OCI-LY3 (cell line): ENCODE data around the gene CREB3L2.
"Not testable (repeated sequence)": the region's sequence is repeated elsewhere in the genome, so short reads cannot be mapped to it uniquely, and the experiment has no call there.

Experiments
- H2AFZ ChIP-seq: fragments of 200-600, 300-600 bp; shearing (Covaris generic); 2 replicates; pipeline ENCODE4 v1.6.0; 2014; ENCODE audit warnings: antibody characterized with exemption, low read depth, low read length
- H3K27ac ChIP-seq: fragments of 200-600, 300-600 bp; sonication (generic); 2 replicates; pipeline ENCODE4 v1.5.1; 2014; ENCODE audit warnings: mild to moderate bottlenecking, low read length, moderate library complexity, mixed read lengths
- H3K27me3 ChIP-seq: fragments of 200-600, 300-600 bp; sonication (generic); 2 replicates; pipeline ENCODE4 v1.6.1; 2014; ENCODE audit warnings: low read depth, low read length, mixed read lengths
- H3K36me3 ChIP-seq: fragments of 200-600, 300-600 bp; sonication (generic); replicated peaks from 2 replicates; pipeline ENCODE3; 2014; ENCODE audit warnings: low read depth, low read length, mixed read lengths
- H3K4me1 ChIP-seq: fragments of 300-600, 200-600 bp; sonication (generic); 2 replicates; pipeline ENCODE4 v1.6.1; 2014; ENCODE audit warnings: low read length, mixed read lengths
- H3K4me2 ChIP-seq: fragments of 200-600, 300-600 bp; sonication (generic); 2 replicates; pipeline ENCODE4 v1.6.1; 2014; ENCODE audit warnings: low read length, mixed read lengths
- H3K4me3 ChIP-seq: fragments of 300-600, 200-600 bp; sonication (generic); 2 replicates; pipeline ENCODE4 v1.5.1; 2014; ENCODE audit warnings: antibody characterized with exemption, mild to moderate bottlenecking, low read length, moderate library complexity
- H3K79me2 ChIP-seq: fragments of 300-600, 200-600 bp; shearing (Covaris generic); 2 replicates; pipeline ENCODE4 v1.6.1; 2014; ENCODE audit warnings: mild to moderate bottlenecking, low read length, mixed read lengths
- H3K9ac ChIP-seq: fragments of 300-600, 200-600 bp; shearing (Covaris generic); 2 replicates; pipeline ENCODE4 v1.6.0; 2014; ENCODE audit warnings: mild to moderate bottlenecking, low read length, moderate library complexity
- H3K9me3 ChIP-seq: fragments of 200-600, 300-600 bp; shearing (Covaris generic); 2 replicates; pipeline ENCODE4 v1.6.1; 2014; ENCODE audit warnings: low read length, mixed read lengths; ENCODE audit not compliant: insufficient read depth
- H4K20me1 ChIP-seq: fragments of 200-600, 300-600 bp; sonication (generic); 2 replicates; pipeline ENCODE4 v1.6.1; 2016; ENCODE audit warnings: low read length, mixed read lengths; ENCODE audit not compliant: insufficient read depth
- CTCF ChIP-seq: fragments of 200-600, 300-600 bp; sonication (generic); IDR thresholded peaks from 2 replicates; pipeline ENCODE4 v1.5.1; 2014; ENCODE audit warnings: antibody characterized with exemption, low read length, low read depth
- EZH2phosphoT487 ChIP-seq: fragments of 200-600 bp; shearing (Covaris generic); IDR thresholded peaks from 2 replicates; pipeline ENCODE4 v1.6.1; 2018; ENCODE audit warnings: antibody characterized with exemption, mixed run types, low read depth

CREB3L2 gene

GRCh38 chr7:137968890-137969289 is 33.0 kb downstream of the CREB3L2 start:
- Histone ChIP-seq H3K27me3 (no peaks in the 10 kb centered on the region), H3K9me3 (no peaks in the 10 kb centered on the region), H3K9ac (no peak overlapping the region), H2AFZ (no peak overlapping the region), H3K27ac (no peak overlapping the region), H3K79me2 (peaks cover 99% of the 10 kb centered on the region), H3K4me3 (no peak overlapping the region), H3K4me2 (no peak overlapping the region), H3K4me1 (0 out of 2 replicates have a peak, but pooled peaks cover 3% of the 10 kb centered on the region), H3K36me3 (peaks cover 33% of the 10 kb centered on the region), H4K20me1 (peaks cover 72% of the 10 kb centered on the region)
- no peak for TF ChIP-seq CTCF
- TF ChIP-seq EZH2phosphoT487: no peak

- not testable (repeated sequence) for H3K4me3 ChIP-seq, H3K4me1 ChIP-seq, H3K27ac ChIP-seq, H3K9ac ChIP-seq, H3K4me2 ChIP-seq, H3K9me3 ChIP-seq, H3K27me3 ChIP-seq, H2AFZ ChIP-seq
- peaks cover 99% of the 10 kb centered on the region for H3K79me2 ChIP-seq
- H3K36me3 ChIP-seq: peaks cover 29% of the 10 kb centered on the region
- H4K20me1 ChIP-seq: peaks cover 69% of the 10 kb centered on the region
Measured at GRCh38 chr7:137968339-137968738, 33.5 kb downstream of the CREB3L2 start.

- H3K9me3 ChIP-seq: no peaks in the 10 kb centered on the region
- H4K20me1 ChIP-seq: peaks cover 69% of the 10 kb centered on the region
- H3K4me2 ChIP-seq: no peak overlapping the region
- H3K4me1 ChIP-seq: peaks cover 5% of the 10 kb centered on the region
- peaks cover 100% of the 10 kb centered on the region for H3K79me2 ChIP-seq
- H3K36me3 ChIP-seq: peaks cover 26% of the 10 kb centered on the region
- no peak overlapping the region for H3K4me3 ChIP-seq
- no peaks in the 10 kb centered on the region for H3K27me3 ChIP-seq
- H2AFZ ChIP-seq: no peak overlapping the region
- no peak overlapping the region for H3K9ac ChIP-seq
- no peak for TF ChIP-seq EZH2phosphoT487
- TF ChIP-seq CTCF: no peak
- no peak overlapping the region for H3K27ac ChIP-seq
Measured at GRCh38 chr7:137967143-137968018, 34.5 kb downstream of the CREB3L2 start.

- no peaks in the 10 kb centered on the region for H3K9me3 ChIP-seq
- H4K20me1 ChIP-seq: peaks cover 73% of the 10 kb centered on the region
- no peak overlapping the region for H3K27ac ChIP-seq
- peaks cover 100% of the 10 kb centered on the region for H3K79me2 ChIP-seq
- TF ChIP-seq CTCF: no peak
- TF ChIP-seq EZH2phosphoT487: no peak
- peaks cover 12% of the 10 kb centered on the region for H3K4me1 ChIP-seq
- no peak overlapping the region for H2AFZ ChIP-seq
- H3K36me3 ChIP-seq: peaks cover 26% of the 10 kb centered on the region
- H3K4me3 ChIP-seq: no peak overlapping the region
- no peak overlapping the region for H3K9ac ChIP-seq
- H3K4me2 ChIP-seq: no peak overlapping the region
- no peaks in the 10 kb centered on the region for H3K27me3 ChIP-seq
Measured at GRCh38 chr7:137966641-137967142, 35.2 kb downstream of the CREB3L2 start.
